OCI-LY3 (cell line): ENCODE measurements around the gene RPS19BP1.

Source experiments
- H2AFZ ChIP-seq: fragments of 200-600, 300-600 bp; shearing (Covaris generic); 2 replicates; pipeline ENCODE4 v1.6.0; 2014; ENCODE audit warnings: antibody characterized with exemption, low read depth, low read length
- H3K27ac ChIP-seq: fragments of 200-600, 300-600 bp; sonication (generic); 2 replicates; pipeline ENCODE4 v1.5.1; 2014; ENCODE audit warnings: mild to moderate bottlenecking, low read length, moderate library complexity, mixed read lengths
- H3K27me3 ChIP-seq: fragments of 200-600, 300-600 bp; sonication (generic); 2 replicates; pipeline ENCODE4 v1.6.1; 2014; ENCODE audit warnings: low read depth, low read length, mixed read lengths
- H3K36me3 ChIP-seq: fragments of 200-600, 300-600 bp; sonication (generic); replicated peaks from 2 replicates; pipeline ENCODE3; 2014; ENCODE audit warnings: low read depth, low read length, mixed read lengths
- H3K4me1 ChIP-seq: fragments of 300-600, 200-600 bp; sonication (generic); 2 replicates; pipeline ENCODE4 v1.6.1; 2014; ENCODE audit warnings: low read length, mixed read lengths
- H3K4me2 ChIP-seq: fragments of 200-600, 300-600 bp; sonication (generic); 2 replicates; pipeline ENCODE4 v1.6.1; 2014; ENCODE audit warnings: low read length, mixed read lengths
- H3K4me3 ChIP-seq: fragments of 300-600, 200-600 bp; sonication (generic); 2 replicates; pipeline ENCODE4 v1.5.1; 2014; ENCODE audit warnings: antibody characterized with exemption, mild to moderate bottlenecking, low read length, moderate library complexity
- H3K79me2 ChIP-seq: fragments of 300-600, 200-600 bp; shearing (Covaris generic); 2 replicates; pipeline ENCODE4 v1.6.1; 2014; ENCODE audit warnings: mild to moderate bottlenecking, low read length, mixed read lengths
- H3K9ac ChIP-seq: fragments of 300-600, 200-600 bp; shearing (Covaris generic); 2 replicates; pipeline ENCODE4 v1.6.0; 2014; ENCODE audit warnings: mild to moderate bottlenecking, low read length, moderate library complexity
- H3K9me3 ChIP-seq: fragments of 200-600, 300-600 bp; shearing (Covaris generic); 2 replicates; pipeline ENCODE4 v1.6.1; 2014; ENCODE audit warnings: low read length, mixed read lengths; ENCODE audit not compliant: insufficient read depth
- H4K20me1 ChIP-seq: fragments of 200-600, 300-600 bp; sonication (generic); 2 replicates; pipeline ENCODE4 v1.6.1; 2016; ENCODE audit warnings: low read length, mixed read lengths; ENCODE audit not compliant: insufficient read depth
- EZH2phosphoT487 ChIP-seq: fragments of 200-600 bp; shearing (Covaris generic); IDR thresholded peaks from 2 replicates; pipeline ENCODE4 v1.6.1; 2018; ENCODE audit warnings: antibody characterized with exemption, mixed run types, low read depth
- TF ChIP-seq, protein P1 (sequence below): fragments of 200-600, 300-600 bp; sonication (generic); IDR thresholded peaks from 2 replicates; pipeline ENCODE4 v1.5.1; 2014; ENCODE audit warnings: antibody characterized with exemption, low read length, low read depth

The RPS19BP1 gene

GRCh38 chr22:39502789-39503409 lies 29.6 kb downstream of the RPS19BP1 start:
- no peak overlapping the region for H2AFZ ChIP-seq
- H3K9me3 ChIP-seq: no peaks in the 10 kb centered on the region
- peak overlapping the region; percentile 31 for H3K27ac ChIP-seq
- peak overlapping the region; percentile 91 for H3K4me2 ChIP-seq
- no peaks in the 10 kb centered on the region for H3K27me3 ChIP-seq
- peak overlapping the region; percentile 91 for H3K9ac ChIP-seq
- H4K20me1 ChIP-seq: no peaks in the 10 kb centered on the region
- TF ChIP-seq, protein P1, sequence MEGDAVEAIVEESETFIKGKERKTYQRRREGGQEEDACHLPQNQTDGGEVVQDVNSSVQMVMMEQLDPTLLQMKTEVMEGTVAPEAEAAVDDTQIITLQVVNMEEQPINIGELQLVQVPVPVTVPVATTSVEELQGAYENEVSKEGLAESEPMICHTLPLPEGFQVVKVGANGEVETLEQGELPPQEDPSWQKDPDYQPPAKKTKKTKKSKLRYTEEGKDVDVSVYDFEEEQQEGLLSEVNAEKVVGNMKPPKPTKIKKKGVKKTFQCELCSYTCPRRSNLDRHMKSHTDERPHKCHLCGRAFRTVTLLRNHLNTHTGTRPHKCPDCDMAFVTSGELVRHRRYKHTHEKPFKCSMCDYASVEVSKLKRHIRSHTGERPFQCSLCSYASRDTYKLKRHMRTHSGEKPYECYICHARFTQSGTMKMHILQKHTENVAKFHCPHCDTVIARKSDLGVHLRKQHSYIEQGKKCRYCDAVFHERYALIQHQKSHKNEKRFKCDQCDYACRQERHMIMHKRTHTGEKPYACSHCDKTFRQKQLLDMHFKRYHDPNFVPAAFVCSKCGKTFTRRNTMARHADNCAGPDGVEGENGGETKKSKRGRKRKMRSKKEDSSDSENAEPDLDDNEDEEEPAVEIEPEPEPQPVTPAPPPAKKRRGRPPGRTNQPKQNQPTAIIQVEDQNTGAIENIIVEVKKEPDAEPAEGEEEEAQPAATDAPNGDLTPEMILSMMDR: no peak
- TF ChIP-seq EZH2phosphoT487: no peak
- H3K4me1 ChIP-seq: peaks cover 18% of the 10 kb centered on the region
- peaks cover 31% of the 10 kb centered on the region for H3K36me3 ChIP-seq
- H3K79me2 ChIP-seq: peaks cover 55% of the 10 kb centered on the region
- H3K4me3 ChIP-seq: peak overlapping the region; percentile 90

DNA sequence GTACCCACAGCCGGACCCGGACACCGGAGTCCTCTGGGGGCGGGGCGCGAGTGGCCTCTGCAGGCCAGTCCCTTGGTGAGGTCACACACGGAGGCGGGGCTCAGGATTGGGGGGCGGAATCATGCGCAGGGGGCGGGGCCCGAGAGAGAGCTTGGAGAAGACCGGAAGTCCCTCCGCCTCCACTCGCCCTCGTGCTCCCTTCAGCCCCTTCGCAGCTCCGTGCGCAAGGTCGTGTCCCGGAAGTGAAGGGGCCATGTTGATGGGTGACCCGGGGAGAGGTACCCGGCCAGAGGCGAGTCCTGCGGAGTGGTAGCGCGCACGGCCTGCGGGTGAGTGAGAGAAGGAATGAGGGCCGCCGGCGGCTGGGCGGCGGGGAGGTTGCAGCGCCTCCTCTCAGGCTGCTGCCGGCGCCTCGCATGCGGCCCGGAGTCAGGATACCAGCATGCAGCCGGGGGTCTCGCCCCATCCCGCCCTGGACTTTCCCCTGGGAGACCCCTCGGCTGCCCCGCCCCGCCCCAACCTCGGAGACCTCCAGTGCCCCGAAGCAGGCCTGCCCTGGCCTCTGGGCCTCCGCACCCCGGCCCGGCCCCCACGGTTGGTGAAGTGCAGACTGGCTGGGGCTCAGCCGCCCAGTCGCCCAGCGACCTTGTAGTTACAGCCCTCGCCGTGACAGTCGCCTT lies 30.3 kb downstream of the RPS19BP1 start, which contains the start of gene MIEF1:
MIEF1 (plus strand) TSS at position 182 of the 680 bp plus-strand sequence. CDS start 9,005 bp downstream, outside the sequence.
- peak within 1 kb of the TSS; percentile 50 for H2AFZ ChIP-seq
- H3K27ac ChIP-seq: peak within 1 kb of the TSS; percentile 31
- peaks cover 18% of the 10 kb centered on the region for H3K4me1 ChIP-seq
- H3K4me2 ChIP-seq: peak within 1 kb of the TSS; percentile 91
- peaks cover 29% of the 10 kb centered on the region for H3K36me3 ChIP-seq
- TF ChIP-seq, protein P1: no peak
- no peak for TF ChIP-seq EZH2phosphoT487
- peak within 1 kb of the TSS; percentile 90 for H3K4me3 ChIP-seq
- H3K27me3 ChIP-seq: no peaks in the 10 kb centered on the region
- peak within 1 kb of the TSS; percentile 91 for H3K9ac ChIP-seq
- H3K9me3 ChIP-seq: no peaks in the 10 kb centered on the region
- H4K20me1 ChIP-seq: no peaks in the 10 kb centered on the region
- H3K79me2 ChIP-seq: peaks cover 50% of the 10 kb centered on the region

DNA sequence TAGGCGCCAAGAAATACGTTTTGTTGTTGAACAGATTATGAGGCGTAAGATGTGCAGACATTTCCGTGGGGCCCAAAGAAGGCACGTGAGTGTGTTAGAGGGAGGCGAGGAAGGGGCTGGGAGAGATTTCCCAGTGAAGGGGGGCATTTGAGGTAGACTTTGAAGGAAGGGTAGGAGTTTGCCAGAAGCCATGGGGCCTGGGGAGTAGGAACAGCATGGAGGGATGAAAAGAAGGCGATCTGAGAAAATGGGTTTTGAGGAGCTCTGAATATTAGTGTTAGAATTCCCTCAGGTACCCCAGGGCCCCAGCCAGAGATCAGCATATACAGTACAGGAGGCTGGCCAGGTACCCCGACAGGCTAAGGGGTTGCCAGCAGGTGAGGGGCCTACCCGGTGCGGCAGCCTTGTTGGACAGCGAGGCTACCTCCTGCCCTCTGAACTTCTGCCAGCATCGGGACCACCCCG lies 30.9 kb downstream of the RPS19BP1 start:
- TF ChIP-seq EZH2phosphoT487: no peak
- peak overlapping the region; percentile 64 for H3K9ac ChIP-seq
- peak overlapping the region; percentile 50 for H2AFZ ChIP-seq
- no peaks in the 10 kb centered on the region for H3K9me3 ChIP-seq
- H3K4me1 ChIP-seq: peaks cover 18% of the 10 kb centered on the region
- H3K4me3 ChIP-seq: peak overlapping the region; percentile 90
- H3K27me3 ChIP-seq: no peaks in the 10 kb centered on the region
- no peaks in the 10 kb centered on the region for H4K20me1 ChIP-seq
- H3K36me3 ChIP-seq: peaks cover 26% of the 10 kb centered on the region
- peak overlapping the region; percentile 74 for H3K4me2 ChIP-seq
- no peak overlapping the region for H3K27ac ChIP-seq
- peaks cover 46% of the 10 kb centered on the region for H3K79me2 ChIP-seq

GRCh38 chr22:39500101-39500500 lies 32.4 kb downstream of the RPS19BP1 start:
- no peaks in the 10 kb centered on the region for H4K20me1 ChIP-seq
- no peak overlapping the region for H3K27ac ChIP-seq
- H3K27me3 ChIP-seq: no peaks in the 10 kb centered on the region
- no peak for TF ChIP-seq EZH2phosphoT487
- TF ChIP-seq, protein P1: no peak
- H3K4me2 ChIP-seq: no peak overlapping the region
- H3K9me3 ChIP-seq: no peaks in the 10 kb centered on the region
- peaks cover 22% of the 10 kb centered on the region for H3K4me1 ChIP-seq
- no peak overlapping the region for H3K4me3 ChIP-seq
- H3K36me3 ChIP-seq: peaks cover 10% of the 10 kb centered on the region
- H3K9ac ChIP-seq: no peak overlapping the region
- no peak overlapping the region for H2AFZ ChIP-seq
- H3K79me2 ChIP-seq: peaks cover 30% of the 10 kb centered on the region
